ENCODE measurements around the gene CAMTA1. TPM values are rescaled to one million over a fixed set of nuclear protein-coding genes. Genes with fewer than 3 reads are reported as not detected.

The CAMTA1 gene
- total RNA-seq, 1 experiment from 2014 or later, result 69.0 TPM

DNA sequence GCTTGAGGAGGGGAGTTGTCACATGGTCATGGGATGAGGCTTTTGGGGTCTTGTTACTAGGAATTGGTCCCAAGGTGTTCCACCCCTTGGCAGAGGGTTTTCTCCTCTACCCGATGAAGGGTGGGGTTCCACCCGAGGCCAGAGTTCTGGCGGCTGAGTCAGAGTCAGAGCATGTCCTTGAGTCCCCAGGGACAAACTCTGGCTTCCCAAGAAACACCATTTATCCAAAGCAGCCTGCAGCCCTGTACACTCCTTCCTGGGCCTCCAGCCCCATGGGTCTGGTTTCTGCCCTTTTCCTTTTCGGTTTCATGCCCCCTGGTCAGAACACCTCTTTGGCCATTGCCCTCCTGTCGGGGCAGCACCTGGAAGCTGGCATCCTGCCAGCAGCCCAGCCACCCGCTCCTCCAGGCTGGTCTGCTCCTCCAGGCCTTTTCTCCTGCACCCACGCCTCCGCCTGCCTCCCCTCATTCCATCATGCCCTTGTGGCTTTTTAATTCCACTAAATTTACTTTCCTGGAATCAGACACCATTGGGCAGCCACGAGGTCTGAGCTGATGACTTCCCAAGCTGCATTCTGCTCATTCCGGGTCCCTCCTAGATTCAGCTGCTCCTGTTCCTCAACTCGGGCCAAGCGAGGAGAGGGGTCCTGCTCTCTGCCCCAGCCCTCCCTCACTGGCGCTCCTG, 684.1 kb downstream of the CAMTA1 start:
- DNase-seq (ENCODE audit: low read depth), result peak; percentile 88

DNA sequence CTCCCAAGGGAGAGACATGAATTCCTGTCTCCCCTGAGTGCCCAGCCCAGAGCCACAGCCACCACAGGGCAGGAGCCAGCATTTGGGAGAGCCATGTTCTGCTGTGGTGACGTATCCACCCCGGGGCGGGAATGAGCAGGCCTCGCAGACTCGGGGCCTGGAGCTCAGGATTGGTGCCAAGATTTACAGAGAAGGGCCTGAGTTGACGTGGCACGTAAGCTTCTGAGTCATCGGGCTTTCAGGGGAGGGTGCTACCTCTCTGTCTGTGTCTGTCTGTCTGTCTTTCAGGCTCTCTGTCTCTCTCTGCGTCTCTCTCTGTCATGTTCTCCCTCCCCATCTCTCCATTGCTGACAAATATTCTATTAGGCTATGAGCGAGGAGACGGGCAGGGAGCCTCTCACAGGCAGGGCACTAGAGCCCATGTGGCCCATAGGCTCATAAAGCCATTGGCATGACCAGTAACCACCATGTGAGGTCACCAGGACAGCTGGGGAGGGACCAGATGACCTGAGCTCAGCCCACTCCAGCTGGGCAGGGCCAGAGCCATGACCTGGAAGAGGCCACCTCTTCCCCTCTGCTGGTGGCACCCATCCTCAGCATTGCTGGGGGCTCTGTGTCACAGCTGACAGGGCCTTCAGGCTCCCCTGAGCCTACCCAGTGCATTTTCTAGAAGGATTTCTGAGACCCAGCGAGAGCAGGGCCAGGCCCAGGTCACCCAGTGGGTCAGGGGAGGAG, 685.8 kb downstream of the CAMTA1 start:
- DNase-seq (ENCODE audit: low read depth), result peak; percentile 97

DNA sequence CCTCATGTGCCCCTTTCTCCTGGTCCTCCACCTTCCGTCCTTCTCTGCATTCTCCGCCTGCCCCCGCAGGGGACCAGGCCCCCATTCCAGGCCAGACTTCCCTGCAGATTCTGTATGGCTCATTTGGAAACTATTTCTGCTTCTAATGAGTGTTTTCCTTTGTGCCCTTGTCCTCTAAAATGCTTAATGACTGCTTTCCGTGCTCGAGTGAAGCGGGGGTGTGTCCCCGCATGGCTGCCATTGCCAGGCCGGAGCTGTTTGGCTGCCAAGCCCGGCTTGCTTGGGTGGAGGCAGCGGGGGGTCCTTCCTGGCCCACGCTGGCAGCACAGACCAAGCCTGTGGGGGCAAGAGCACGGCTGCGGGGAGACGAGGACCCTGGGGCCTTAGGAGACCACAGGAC, 686.6 kb downstream of the CAMTA1 start:
- no peak for DNase-seq (ENCODE audit: low read depth)

DNA sequence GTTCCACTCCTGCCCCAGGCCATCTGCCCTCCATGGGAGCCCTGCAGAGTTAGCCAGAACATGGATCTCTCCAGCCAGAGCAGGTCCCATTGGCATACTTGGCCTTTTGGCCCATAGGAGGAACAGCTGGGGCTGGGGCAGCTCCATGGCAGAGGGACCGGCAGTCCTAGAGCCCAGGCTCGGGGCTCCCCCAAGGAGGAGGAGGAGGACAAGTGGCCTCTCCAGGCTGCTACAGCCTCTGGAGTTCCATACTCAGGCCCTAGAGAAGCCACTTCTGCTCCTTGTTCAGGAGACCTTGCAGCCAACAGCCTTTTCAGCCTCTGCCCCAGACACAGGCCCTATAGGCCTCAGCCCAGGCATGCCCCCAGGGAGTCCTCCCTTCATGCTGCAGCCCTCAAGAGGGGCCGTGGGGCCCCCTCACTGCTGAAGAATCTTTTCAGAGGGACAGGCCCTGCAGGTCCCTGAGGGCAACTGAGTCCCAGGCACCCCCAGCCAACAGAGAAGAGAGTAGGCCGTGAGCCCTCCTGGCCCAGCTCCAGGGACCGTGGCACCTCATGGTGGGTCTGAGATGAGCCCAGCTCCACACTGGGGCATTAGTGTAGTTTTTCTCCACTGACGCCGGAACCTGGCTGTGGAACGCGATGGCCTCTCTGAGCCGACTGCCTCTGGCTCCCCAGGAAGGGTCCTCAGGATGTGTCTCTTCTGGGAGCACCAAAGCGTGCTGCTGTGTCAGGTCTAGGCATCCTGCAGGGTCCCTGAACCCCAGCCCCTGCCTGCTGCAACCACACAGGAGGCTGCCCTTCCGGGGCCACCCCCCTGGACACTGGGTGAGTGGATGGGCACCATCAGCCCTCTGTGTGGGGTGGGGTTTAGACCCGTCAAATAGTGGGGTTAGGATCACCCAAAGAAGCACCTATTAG, 688.2 kb downstream of the CAMTA1 start:
- no peak for DNase-seq (ENCODE audit: low read depth)

DNA sequence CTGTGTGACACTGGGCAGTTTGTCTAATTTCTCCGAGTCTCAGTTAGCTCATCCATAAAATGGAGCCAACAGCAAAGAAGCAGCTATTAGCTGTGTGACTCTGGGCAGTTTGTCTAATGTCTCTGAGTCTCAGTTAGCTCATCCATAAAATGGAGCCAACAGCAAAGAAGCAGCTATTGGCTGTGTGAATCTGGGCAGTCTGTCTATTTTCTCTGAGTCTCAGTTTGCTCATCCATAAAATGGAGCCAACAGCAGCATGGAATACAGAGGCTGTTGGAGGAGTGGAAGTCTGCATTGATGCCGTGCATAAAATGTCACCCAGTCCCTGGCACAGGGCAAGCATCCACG, 688.9 kb downstream of the CAMTA1 start:
- no peak for DNase-seq (ENCODE audit: low read depth)

DNA sequence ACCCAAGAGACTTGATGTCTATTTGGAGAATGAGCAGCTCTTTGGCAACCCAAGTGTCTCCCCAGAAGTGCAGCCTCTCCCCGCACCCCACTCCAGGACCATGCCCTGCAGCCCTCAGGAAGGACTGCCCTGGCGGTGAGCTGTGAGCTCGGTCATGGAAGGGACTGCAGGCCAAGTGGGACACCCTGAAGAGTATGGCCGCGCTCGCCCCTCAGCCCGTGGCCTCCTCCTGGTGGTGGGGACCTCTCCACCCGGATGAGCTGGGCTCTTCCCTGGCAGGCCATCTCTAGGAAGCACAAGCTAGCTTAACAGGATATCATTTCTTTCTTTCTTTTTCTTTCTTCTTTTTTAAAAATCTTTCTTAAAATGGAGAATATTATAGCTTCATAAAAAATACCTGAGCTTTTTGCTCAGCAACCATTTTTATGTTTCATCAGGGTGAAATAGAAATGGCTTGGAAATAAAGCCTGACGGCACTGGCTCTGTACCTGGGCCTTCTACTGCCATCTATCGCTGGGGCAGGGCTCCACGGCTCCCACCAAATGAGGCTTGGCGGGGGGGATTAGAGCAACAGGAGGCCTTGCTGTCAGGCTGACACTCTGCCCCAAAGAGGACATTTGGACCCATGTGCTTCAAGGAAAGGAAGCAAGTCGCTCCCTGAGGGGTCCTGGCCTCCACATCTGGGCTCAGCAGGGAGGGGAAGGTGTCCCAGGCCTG, 689.7 kb downstream of the CAMTA1 start:
- no peak for DNase-seq (ENCODE audit: low read depth)

DNA sequence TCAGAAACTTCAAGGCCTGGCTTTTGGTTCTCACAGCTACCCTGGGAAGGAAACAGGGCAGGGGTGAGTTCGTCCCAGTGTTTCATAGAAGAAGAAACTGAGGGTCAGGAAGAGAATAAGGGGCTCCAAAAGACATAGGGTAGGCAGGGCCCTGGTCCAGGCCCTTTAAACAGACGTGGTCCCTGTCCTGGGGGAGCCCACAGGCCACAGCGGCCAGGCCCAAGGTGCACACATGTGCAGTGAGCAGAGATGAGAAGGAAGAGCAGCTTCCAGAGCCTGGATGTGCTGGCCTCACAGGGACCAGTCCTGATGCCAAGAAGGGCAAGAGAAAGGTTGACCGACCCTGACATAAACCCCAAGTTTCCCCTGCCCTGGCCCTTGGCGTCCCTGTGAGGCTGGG, 690.4 kb downstream of the CAMTA1 start:
- DNase-seq (ENCODE audit: low read depth), result no peak

DNA sequence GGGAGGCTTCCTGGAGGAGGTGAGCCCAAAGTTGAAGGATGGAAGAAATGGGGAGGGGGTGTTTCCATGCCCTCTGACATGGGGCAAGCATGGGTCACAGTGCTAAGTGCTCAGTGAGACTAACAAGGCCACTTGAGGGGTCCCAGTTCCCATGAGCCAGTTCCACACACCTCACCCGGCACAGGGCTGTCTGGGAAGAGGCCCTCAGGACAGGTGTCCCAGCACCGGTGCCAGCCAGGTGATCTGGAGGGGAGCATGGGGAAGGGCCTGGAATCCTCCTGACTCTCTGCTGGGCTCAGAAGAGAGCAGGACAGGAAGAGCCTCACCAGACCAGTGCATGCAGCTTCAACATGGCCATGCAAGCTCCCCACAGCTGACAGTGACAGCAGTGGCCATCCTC, 691.1 kb downstream of the CAMTA1 start:
- no peak for DNase-seq (ENCODE audit: low read depth)

DNA sequence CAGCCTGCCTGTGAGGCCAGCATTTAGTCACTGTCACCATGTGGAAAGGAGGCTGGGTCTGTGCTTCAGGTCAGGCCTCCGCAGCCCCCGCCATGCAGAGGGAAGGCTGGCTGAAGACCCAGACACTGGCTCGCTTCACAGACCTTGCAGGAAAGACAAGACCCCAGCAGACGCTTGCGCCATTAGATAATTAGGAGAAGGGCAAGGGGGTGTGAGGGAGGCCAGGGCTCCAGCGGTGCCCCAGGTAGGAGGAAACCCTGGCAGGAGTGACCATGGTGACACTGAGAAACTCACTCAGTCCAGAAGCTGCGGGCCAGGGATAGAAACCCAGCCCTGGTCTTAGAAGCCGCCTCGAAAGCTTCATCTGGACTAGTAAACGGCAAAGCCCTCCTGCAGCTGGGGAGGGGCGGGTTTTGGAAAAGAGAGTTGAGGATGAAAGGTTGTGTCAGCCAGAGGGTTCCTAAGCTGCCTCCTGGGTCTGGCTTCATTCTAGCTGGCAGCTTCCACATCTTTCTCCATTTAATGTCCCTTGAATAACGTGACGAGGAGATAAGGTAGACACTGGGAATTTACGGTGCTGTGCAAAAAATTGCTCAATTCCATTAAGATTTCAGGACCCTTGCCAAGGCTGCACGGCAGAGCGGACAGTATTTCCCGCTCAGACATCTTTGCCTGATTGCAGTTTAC, 691.8 kb downstream of the CAMTA1 start:
- DNase-seq (ENCODE audit: low read depth), result no peak

DNA sequence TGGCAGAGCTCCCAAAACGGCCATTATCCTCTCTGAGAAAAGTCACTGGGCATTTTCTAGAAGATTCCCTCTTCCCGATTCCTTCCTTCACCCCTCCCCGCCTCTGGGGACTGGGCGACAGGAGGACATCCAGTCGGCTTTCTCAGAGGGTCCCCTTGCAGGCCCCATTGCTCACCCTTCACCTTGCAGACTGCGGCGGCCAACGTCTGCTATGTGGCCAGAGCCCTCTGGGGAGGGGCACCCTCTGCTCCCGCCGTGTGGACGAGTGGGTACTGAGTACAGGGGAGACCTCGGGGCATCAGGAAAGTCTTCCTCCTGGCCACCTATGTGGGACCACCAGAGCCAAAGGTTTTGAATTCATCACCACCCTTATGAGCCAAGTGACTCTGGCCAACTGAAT, 692.3 kb downstream of the CAMTA1 start:
- no peak for DNase-seq (ENCODE audit: low read depth)

DNA sequence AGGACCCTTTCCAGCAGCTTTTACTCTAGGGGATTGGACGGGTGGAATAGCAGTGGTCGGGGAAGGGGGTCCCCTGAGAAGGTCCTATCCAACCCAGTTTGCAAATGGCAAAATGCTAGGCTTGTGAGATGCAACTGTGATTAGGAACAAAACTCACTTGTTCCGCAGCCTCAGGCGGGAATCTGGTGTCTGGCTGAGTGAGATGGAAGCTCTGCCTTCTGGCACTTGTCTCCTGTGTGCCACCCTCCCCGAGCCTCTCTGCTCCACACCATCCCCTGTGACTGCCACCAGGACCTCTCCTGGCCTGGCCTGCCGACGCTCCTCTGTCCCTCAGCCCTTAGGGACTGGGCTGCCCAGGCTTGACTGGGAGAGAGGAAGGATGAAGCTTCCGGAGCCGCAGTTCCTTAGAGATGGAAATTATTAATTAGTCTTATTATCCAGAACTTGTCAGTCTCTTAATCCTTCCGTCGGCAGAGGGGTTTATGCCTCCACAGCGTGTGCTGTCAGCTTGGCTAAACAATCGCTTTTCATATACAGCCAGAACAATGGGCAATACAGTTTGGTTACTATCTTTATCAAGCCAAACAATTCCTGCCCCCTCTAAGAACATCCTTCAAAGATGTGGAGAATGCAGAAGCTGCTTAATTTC, 693.0 kb downstream of the CAMTA1 start:
- no peak for DNase-seq (ENCODE audit: low read depth)

DNA sequence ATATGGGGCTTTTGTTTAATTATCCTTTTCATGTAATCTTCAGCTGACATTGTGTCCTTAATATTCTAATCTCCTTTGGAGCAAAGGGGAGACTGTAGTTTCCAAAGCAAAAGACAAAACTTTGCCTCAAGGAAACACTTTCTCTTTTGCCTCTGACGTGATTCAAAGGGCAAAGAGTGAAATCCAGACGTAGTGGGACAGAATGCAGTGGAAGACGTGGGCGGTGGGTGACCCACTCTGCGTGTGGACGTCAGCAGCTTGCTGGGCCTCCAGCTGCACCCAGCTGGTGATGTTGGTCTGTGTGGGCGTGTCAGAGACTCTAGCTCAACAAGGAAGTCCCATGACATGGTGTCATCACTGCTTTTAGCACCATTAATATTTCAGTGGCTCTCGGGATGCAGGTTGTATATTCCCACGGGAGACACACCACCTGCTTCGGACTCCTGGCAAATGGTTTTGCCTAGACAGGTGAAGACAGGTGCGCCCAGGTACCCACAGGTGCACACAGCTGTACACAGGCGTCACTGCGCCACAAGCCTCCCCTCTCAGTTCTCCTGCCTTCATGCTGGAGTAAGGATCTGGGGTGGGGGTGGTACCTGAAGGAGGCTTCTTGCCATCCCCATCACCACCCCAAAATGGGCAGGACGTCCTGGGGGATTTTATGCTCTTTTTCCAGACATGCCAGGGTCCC, 693.7 kb downstream of the CAMTA1 start:
- DNase-seq (ENCODE audit: low read depth), result peak; percentile 66

DNA sequence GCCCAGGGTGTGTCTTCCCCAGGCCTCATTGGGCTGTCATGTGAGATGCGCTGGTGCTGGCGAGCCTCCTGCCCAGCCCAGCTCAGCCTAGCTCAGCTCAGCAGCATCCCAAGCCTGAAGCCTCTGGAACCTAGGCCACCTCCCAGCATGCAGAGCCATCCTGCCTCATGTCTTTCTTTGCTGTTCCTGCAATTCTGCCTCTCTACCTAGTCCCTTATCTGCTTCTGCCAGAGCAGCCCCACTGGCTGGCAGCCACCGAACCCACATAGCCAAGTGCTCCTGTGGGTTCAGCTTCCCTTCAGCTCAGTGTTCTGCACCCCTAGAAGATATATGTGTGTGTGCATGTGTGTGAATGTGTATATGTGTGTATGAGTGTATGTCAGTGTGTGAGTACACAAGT, 694.3 kb downstream of the CAMTA1 start:
- no peak for DNase-seq (ENCODE audit: low read depth)

DNA sequence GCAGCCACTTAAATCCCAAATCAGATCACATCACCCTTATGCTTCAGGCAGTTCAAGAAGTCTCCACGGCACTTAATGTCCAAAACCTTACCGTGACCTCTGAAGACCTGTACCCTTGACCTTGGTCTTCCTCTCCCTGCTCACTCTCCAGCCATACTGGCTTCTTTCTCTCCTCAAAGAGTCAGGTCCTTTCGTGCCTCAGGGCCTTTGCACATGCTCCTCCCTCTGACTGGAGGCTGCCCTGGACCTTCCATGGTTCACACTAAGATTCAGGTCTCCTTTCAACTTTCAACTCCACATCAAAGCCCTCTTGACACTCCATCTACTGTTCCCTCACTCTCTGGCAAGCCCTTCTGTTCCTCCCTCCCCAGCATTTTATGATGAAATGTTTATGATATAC, 695.9 kb downstream of the CAMTA1 start:
- DNase-seq (ENCODE audit: low read depth), result no peak

DNA sequence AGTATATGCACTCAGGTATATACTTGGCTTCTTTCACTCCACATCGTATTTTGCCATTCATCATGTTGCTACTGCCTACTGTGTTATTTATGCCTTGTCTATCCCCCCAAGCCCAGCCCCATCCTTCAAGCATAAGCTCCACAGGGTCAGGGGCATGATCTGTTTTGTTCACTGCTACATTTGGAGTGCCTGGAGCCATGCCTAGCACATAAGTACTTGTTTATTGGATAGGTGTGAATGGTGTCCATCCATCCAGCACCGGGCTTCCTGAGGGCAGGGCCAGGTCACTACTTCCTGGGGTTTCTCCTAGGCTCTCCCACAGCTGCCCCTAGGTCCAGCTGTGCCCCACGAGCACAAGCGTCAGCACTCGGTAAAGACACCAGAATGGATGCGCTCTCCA, 696.8 kb downstream of the CAMTA1 start:
- no peak for DNase-seq (ENCODE audit: low read depth)

DNA sequence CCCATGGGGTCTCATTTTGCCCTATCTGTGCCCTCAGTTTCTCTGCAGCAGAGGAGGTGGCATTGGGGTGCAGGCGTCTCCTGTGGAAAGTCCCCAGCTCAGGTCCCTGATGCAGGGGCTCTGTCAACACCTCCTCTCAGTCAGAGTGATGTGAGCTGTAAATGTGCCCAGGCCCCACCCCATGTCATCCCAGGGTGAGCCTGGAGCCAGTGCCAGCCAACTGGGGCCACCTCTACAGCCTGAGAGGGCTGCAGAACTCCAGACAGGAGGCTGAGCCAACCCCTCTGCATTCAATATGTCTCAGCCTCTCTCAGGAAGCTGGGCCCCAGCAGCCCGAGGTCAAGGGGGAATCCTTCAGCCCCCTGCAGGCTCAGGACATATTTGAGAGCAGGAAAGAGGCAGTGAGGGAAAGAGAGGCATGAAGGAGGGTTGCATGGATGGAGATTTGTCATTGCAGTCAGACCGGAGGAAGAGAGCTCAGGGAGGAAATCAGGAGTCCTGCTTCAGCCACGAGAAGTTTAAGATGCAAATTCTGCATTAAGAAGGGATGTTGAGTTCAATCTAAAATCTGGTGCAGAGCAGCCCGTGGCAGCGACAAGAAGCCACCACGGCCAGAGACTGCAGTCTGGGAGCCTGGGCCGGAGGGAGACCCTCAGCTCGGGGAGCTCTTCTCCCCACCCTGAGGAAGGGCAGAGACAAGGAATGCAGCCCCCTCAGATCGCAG, 697.7 kb downstream of the CAMTA1 start:
- no peak for DNase-seq (ENCODE audit: low read depth)

DNA sequence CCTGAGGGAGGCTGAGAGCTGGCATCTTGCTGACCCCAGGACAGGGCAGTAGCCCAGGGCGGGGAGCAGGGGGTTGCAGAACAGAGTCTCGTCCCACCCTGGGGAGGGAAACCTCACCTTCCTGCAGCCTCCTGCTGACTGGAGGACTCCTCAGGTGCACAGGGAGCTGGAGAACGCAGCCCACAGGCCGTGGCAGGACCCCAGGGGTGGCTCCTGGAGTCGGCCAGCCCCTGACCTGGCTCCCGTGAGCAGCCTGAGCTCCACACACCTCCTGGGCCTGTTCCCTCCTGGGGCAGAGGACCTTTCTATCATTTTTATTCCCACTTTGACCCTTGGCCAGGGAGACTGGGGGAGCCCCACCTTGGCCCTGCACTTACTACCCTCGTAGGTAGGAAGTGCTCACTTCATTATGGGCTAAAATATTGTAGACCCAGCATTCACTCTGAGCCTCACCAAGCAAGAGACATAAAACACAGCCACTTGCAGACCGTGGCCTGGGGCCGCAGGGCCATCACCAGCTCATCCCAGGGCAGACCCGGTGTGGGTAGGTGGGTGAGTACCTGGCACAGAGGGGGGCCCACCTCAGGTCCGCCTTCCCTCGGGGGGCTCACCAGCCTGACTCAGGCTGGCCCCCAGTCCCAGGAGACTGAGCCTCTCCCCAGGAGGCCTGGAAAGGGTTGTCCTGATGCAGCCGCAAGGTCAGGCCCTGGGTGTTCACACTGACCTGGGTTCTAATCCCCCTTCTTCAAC, 698.6 kb downstream of the CAMTA1 start:
- DNase-seq (ENCODE audit: low read depth), result no peak

DNA sequence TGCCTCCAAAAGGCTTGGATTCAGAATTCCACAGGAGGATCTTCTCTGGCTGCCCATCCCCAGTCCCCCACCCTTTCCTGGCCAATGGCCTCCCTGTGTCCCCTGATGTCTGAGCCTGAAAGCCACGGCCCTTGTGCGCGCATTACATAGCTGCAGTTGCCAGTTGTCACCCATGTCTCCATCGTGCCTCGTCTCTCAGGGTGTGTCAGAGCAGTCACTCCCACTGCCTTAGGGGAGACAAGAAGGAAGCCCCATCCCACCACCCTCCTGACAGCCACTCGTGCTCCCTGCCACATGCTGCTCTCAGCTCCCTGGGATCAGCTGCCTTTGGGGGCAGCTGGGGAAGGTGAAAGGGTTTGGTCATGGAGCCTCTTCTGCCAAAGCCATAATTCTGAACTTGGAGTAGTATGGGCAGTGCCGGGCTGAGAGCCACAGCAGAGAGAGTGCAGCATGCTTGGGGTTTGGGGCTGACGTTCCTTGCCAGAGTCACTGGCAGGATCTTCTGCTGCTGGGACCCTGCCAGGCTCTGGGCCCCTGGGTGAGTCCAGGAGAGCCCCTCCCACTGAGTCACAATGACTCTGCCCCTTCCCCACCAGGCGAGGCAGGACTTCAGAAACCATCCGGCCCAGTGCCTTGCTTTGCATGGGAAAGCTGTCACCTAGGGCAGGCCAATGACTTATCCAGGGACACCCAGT, 700.0 kb downstream of the CAMTA1 start:
- DNase-seq (ENCODE audit: low read depth), result no peak

All from LHCN-M2 (cell line).